ENCODE results near the gene FKBP5. TPM values are rescaled to one million over a fixed set of nuclear protein-coding genes. Genes with fewer than 3 reads are reported as not detected.
A peak's percentile ranks its signal among the peaks of the same experiment; 100 is the strongest.

Gene FKBP5
- total and polyA plus RNA-seq, 9 of the 15 experiments (the other 6 are each of a cell fraction or from before 2014, with no cell fraction given) = 32.7 to 151 (median 75.0) TPM

DNA sequence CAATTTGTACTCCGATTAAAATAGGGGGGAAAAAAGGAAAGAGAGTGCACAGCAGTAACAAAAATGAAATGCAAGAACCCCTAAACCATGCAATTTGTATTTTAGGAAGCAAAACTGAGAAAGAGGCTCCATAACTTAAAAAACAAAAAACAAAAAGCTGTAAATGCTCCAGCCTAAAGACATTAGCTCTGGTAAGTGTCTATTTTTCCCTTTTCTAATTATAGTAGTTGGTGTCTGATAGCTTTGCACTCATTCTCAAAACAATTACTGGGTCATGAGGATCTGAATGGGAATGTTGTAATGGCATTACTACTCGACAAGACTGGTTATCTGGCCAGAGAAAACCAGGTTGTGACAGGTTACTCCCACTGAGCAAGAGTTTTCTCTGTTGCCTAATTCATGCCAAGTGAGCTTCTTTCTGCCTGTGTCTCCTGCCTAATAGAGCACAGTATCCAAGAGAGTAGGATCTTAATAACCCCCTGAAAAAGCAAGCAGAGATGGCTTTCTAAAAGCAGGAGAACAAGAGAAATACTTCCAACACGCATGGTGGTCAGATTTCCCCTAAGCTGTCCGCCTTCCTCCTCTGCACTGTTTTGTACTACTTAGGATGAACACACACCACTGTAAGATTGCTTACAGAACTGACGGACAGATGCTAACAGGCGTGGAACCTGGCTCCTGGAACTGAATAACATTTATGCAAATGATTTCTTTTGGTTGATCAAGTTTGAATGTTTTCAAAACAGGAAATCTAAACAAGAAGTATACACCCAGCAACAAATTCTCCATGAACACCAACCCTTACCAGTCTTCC, 86.4 kb downstream of the FKBP5 start:
- in situ Hi-C loops (cut with MboI) (no loop called here), intact Hi-C loops (cut with micrococcal nuclease) (no loop called here)
- no peak overlapping the region for H3K4me3 ChIP-seq
- no peaks in the 10 kb centered on the region for H3K27me3 ChIP-seq (ENCODE audit: control insufficient read depth in 2 of 2, insufficient read depth in 2 of 2, low read length in 2 of 2)
- CTCF ChIA-PET (ENCODE audit: low intra/inter-chr PET ratio) = no interaction called here
- peaks cover 21% of the 10 kb centered on the region for H3K36me3 ChIP-seq (ENCODE audit: control insufficient read depth, insufficient read depth, low read length)
- no peaks in the 10 kb centered on the region for H3K9me1 ChIP-seq (ENCODE audit: control insufficient read depth, insufficient read depth, low read length)
- H3K9me3 ChIP-seq (replicated peaks; ENCODE audit: control insufficient read depth, insufficient read depth, low read depth, low read length) = no peaks in the 10 kb centered on the region
- peak; percentile 51; the same call in 2 of the 3 replicates for ATAC-seq
- no TSS peak for BruUV-seq (replicated peaks)
- no peak overlapping the region for H3K4me2 ChIP-seq (ENCODE audit: insufficient read depth, low read length)
- no peak overlapping the region for H3K27ac ChIP-seq (ENCODE audit: extremely low read depth, low read depth, low read length)
- no peak for DNase-seq (ENCODE audit: extremely low read depth in 1 of 4, low spot score in 3 of 4)
- WGBS (ENCODE audit: insufficient coverage, low coverage, missing lambda C conversion rate) = 71% methylated on average over 6 of the region's 6 CpGs
- H3K9ac ChIP-seq (ENCODE audit: insufficient read depth in 1 of 2, low read depth in 2 of 2, low read length in 2 of 2) = no peak overlapping the region
- no peaks in the 10 kb centered on the region for H3K4me1 ChIP-seq (replicated peaks in 1 of 2; ENCODE audit: control insufficient read depth in 2 of 2, insufficient read depth in 2 of 2, low read length in 2 of 2)
- FAIRE-seq = no peak
- POLR2A ChIA-PET = interaction anchor here (0.6 to 1.7 kb wide), 9 partner anchors 8 to 134 kb away, joined by 3 to 8 read pairs (median 4); partner anchors contain the start of gene RPL10A
- H4K20me1 ChIP-seq (replicated peaks; ENCODE audit: control insufficient read depth, insufficient read depth, low read length) = no peaks in the 10 kb centered on the region
- H3K79me2 ChIP-seq (ENCODE audit: control insufficient read depth, insufficient read depth, low read length) = no peaks in the 10 kb centered on the region; the same call in 2 of the 3 replicates
- no peak overlapping the region for H2AFZ ChIP-seq (ENCODE audit: low read depth, low read length)
- TF ChIP-seq, protein P1, sequence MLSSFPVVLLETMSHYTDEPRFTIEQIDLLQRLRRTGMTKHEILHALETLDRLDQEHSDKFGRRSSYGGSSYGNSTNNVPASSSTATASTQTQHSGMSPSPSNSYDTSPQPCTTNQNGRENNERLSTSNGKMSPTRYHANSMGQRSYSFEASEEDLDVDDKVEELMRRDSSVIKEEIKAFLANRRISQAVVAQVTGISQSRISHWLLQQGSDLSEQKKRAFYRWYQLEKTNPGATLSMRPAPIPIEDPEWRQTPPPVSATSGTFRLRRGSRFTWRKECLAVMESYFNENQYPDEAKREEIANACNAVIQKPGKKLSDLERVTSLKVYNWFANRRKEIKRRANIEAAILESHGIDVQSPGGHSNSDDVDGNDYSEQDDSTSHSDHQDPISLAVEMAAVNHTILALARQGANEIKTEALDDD (IDR thresholded peaks at IDR 0.05) = 0 out of 2 replicates have a peak, but pooled peaks have one; percentile 47
- TF ChIP-seq CC2D1A (IDR thresholded peaks at IDR 0.05) = no peak
